ENCODE results near the gene TP53TG5.

- TF ChIP-seq CTCF (IDR thresholded peaks at IDR 0.05; ENCODE audit: borderline replicate concordance, extremely low read depth, low read length, poor library complexity, severe bottlenecking) (no peak), EZH2 (IDR thresholded peaks at IDR 0.05; ENCODE audit: borderline replicate concordance, low read depth, low read length, severe bottlenecking) (no peak)
Measured at GRCh38 chr20:45342855-45343531, 35.1 kb downstream of the TP53TG5 start.

Measured in DND-41 (cell line).